Measurements from ENCODE around the gene ORC6.

DNA sequence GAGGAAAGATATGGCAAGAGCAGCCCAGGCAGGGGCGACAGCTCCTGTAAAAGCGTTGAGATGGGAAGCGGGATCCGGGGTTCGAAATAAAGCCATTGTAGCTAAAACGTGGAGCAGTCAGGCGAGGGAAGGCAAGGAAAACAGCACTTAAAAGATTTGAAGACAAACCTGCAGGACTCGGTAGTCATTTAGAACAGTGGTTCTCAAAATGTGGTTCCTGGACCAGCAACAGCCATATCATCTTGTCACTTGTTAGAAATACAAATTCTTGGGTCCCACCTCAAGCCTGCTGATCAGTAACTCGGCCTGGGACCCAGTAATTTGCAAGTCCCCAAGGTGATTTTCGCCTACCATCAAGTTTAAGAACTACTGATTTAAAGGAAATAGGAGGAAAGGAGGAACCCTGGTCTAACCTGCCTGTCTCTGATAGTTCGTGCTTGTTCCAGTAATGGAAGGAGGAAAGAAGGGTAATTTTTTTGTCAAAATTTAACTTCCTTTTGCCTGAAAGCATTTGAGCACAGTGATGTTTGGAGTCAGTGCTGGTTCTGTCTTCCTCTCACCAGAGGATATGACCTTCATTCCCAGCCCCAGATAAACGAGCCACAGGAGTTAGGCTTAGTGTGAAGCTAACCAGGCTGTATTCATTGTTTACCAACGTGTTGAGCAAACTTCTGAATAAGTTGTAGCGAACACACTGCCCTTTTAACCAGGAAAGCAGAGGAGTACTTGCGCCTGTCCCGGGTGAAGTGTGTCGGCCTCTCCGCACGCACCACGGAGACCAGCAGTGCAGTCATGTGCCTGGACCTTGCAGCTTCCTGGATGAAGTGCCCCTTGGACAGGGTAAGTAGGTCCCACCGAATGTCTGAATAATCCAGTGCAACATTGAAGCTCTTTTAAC, 1.1 kb downstream of the ORC6 start:
- TF ChIP-seq, protein P1, sequence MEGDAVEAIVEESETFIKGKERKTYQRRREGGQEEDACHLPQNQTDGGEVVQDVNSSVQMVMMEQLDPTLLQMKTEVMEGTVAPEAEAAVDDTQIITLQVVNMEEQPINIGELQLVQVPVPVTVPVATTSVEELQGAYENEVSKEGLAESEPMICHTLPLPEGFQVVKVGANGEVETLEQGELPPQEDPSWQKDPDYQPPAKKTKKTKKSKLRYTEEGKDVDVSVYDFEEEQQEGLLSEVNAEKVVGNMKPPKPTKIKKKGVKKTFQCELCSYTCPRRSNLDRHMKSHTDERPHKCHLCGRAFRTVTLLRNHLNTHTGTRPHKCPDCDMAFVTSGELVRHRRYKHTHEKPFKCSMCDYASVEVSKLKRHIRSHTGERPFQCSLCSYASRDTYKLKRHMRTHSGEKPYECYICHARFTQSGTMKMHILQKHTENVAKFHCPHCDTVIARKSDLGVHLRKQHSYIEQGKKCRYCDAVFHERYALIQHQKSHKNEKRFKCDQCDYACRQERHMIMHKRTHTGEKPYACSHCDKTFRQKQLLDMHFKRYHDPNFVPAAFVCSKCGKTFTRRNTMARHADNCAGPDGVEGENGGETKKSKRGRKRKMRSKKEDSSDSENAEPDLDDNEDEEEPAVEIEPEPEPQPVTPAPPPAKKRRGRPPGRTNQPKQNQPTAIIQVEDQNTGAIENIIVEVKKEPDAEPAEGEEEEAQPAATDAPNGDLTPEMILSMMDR (IDR thresholded peaks at IDR 0.05; ENCODE audit: low read length) = no peak
- TF ChIP-seq EZH2 (IDR thresholded peaks at IDR 0.05; ENCODE audit: borderline replicate concordance, low read length) = no peak

Data from OCI-LY1 (cell line).